Right lobe of liver (tissue), 6 donors: Measurements from ENCODE around the gene MYO1A. TPM values are rescaled to one million over a fixed set of nuclear protein-coding genes. Genes with fewer than 3 reads are reported as not detected.

ENCODE experiments used
- ATAC-seq, 4 donors: fragments of 200-7000 bp; cut with Tn5 transposase; one replicate each; pipeline ENCODE4 v1.9.1; 2020; ENCODE audit warnings: mild to moderate bottlenecking in 4 of 4, moderate library complexity in 4 of 4
- DNase-seq, 3 donors: peaks; one replicate each; pipeline ENCODE4 v3.0.0-alpha.2; 2020
- H3K27ac ChIP-seq, 3 donors: fragments of 200-600 bp; one replicate each; pipeline ENCODE4 v1.8.0; 2022
- H3K27me3 ChIP-seq, 2 donors: fragments of 200-600 bp; one replicate each; pipeline ENCODE4 v1.8.0; 2022
- H3K36me3 ChIP-seq, 4 donors: fragments of 200-600 bp; sonication (generic) in 1 of 4; one replicate each; pipeline versions ENCODE4 v1.5.1 to v1.8.0; 2017 to 2022; ENCODE audit warnings: control low read depth in 1 of 4
- H3K4me1 ChIP-seq, 4 donors: fragments of 200-600 bp; sonication (generic) in 1 of 4; one replicate each; pipeline versions ENCODE4 v1.5.1 to v1.8.0; 2017 to 2022; ENCODE audit warnings: control low read depth in 1 of 4
- H3K4me3 ChIP-seq, 3 donors: fragments of 200-600 bp; one replicate each; pipeline ENCODE4 v1.8.0; 2022
- H3K9me3 ChIP-seq, 4 donors: fragments of 200-600 bp; sonication (generic) in 1 of 4; one replicate each; pipeline versions ENCODE4 v1.5.1 to v1.8.0; 2017 to 2022; ENCODE audit warnings: control low read depth in 1 of 4
- CTCF ChIP-seq, 4 donors: fragments of 200-600 bp in 3 of 4; fragments of 450-650 bp in 1 of 4; IDR thresholded peaks; one replicate each; pipeline versions ENCODE4 v1.5.1 to v1.8.0; 2016 to 2022; ENCODE audit warnings: antibody characterized with exemption in 4 of 4, mild to moderate bottlenecking in 2 of 4
- POLR2A ChIP-seq: fragments of 450-650 bp; IDR thresholded peaks from one replicate; pipeline ENCODE4 v1.6.1; 2017; ENCODE audit warnings: antibody characterized with exemption, mild to moderate bottlenecking
- WGBS: methylation state at CpG from one replicate; pipeline ENCODE4 v1.1.6; 2018; ENCODE audit warnings: low coverage, low lambda C conversion rate; ENCODE audit not compliant: insufficient coverage; ENCODE audit errors: missing lambda C conversion rate; 5-methylcytosine and 5-hydroxymethylcytosine counted together
- intact Hi-C, 2 donors: fragments of 100-400 bp; cut with DNase I; formaldehyde crosslinking; loops; one replicate each; pipeline versions ENCODE4 v1.11.2 to v1.14.1; 2022
- total RNA-seq, 6 experiments: library from RNA; depleted of rRNA in 2 of 6; stranded (reverse); fragments of >200 nt in 2 of 6; fragmentation: NEBNext Ultra II Directional in 3 of 6; extraction: Animal tissue kit (Norgen Biotek cat#: 25700) in 3 of 6; gene quantifications; one replicate each; pipeline versions ENCODE4 v1.1.0 to v1.2.4, GENCODE V29; 2016 to 2023
- donor health status: DM: no; HTN: yes; CAD: no.
- donor health status: DM: no; HTN: no; CAD: no.
- donor health status: DM: no; HTN: no; CAD: no.
- donor health status: DM: no; HTN: yes; CAD: no.
- donor health status: DM: no; HTN: yes; CAD: no.

Gene MYO1A
- total RNA-seq, 6 experiments from 2014 or later = 0.27 to 1.9 (median 0.68) TPM; not detected in 1

GRCh38 chr12:57090924-57091637 is 41.2 kb upstream of the MYO1A start:
- DNase-seq = peak in 1 of 3 donors; percentile 62
- intact Hi-C loops = no loop called here

DNA sequence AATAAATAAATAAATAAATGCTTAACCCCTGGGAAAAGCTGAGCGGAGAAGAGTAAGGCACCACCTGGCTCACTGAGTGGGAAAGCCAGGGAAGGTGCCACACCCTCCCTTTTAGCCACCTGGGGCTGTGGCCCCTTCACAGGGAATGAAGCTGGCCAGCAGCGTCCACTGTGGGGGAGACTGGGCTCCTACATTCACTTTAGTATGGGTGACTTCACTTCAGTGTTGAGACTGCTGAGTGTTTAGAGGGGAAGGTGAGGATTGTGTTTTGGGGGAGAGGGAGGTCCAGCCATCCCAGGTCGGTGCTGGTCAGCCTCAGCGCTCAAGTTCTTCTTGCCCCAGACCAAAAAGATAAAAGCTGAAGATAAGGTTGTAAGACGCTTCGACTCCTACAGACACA is 40.6 kb upstream of the MYO1A start:
- WGBS = 38% methylated on average over 6 of the region's 6 CpGs
- DNase-seq (no peak), ATAC-seq (no peak)
- H3K36me3 ChIP-seq = peaks cover 0 to 33% (median 14%) of the 10 kb centered on the region in 4 donors
- peak overlapping the region in 2 of 3 donors; percentile 77 to 85 for H3K27ac ChIP-seq
- no peaks in the 10 kb centered on the region for H3K9me3 ChIP-seq
- H3K4me3 ChIP-seq = peak overlapping the region; percentile 80 to 93 (median 92)
- intact Hi-C loops = no loop called here
- TF ChIP-seq POLR2A (no peak), CTCF (IDR thresholded peaks at IDR 0.05) (no peak)
- H3K27me3 ChIP-seq = no peaks in the 10 kb centered on the region
- H3K4me1 ChIP-seq = peaks cover 0 to 20% (median 10%) of the 10 kb centered on the region in 4 donors

More at GRCh38 chr12:57090924-57091637, 41.2 kb upstream of the MYO1A start:
- ATAC-seq = no peak
- no peaks in the 10 kb centered on the region for H3K9me3 ChIP-seq
- peaks cover 0 to 20% (median 10%) of the 10 kb centered on the region in 4 donors for H3K4me1 ChIP-seq
- 40% methylated on average over 4 of the region's 22 CpGs for WGBS
- TF ChIP-seq CTCF (IDR thresholded peaks at IDR 0.05) (peak in 1 of 4 donors; percentile 13), POLR2A (no peak)
- H3K36me3 ChIP-seq = peaks cover 0 to 39% (median 14%) of the 10 kb centered on the region in 4 donors
- H3K27ac ChIP-seq = no peak overlapping the region
- H3K27me3 ChIP-seq = no peaks in the 10 kb centered on the region
- peak overlapping the region; percentile 80 to 93 (median 92) for H3K4me3 ChIP-seq

GRCh38 chr12:57089271-57090245 is 39.6 kb upstream of the MYO1A start:
- Histone ChIP-seq H3K9me3 (no peaks in the 10 kb centered on the region), H3K36me3 (peaks cover 0 to 25% (median 10%) of the 10 kb centered on the region in 4 donors), H3K27me3 (no peaks in the 10 kb centered on the region), H3K27ac (peak overlapping the region; percentile 77 to 87 (median 85)), H3K4me3 (peak overlapping the region; percentile 80 to 93 (median 92)), H3K4me1 (peaks cover 0 to 20% (median 10%) of the 10 kb centered on the region in 4 donors)
- peak; percentile 9 to 26 (median 17) for ATAC-seq
- peak; percentile 85 to 87 (median 86) for DNase-seq
- TF ChIP-seq POLR2A (peak; percentile 68), CTCF (IDR thresholded peaks at IDR 0.05) (no peak)
- intact Hi-C loops = no loop called here
- WGBS = 2% methylated on average over 25 of the region's 45 CpGs

GRCh38 chr12:57088354-57089270 is 38.7 kb upstream of the MYO1A start, which contains the start of gene NAB2:
Gene NAB2 (plus strand): TSS chr12:57089114. CDS start chr12:57089272, 158 bp downstream.
- no peaks in the 10 kb centered on the region for H3K9me3 ChIP-seq
- H3K27me3 ChIP-seq = no peaks in the 10 kb centered on the region
- H3K36me3 ChIP-seq = peaks cover 0 to 23% (median 10%) of the 10 kb centered on the region in 4 donors
- WGBS = 4% methylated on average over 28 of the region's 91 CpGs
- DNase-seq (peak; percentile 98 to 99 (median 99)), ATAC-seq (peak; percentile 70 to 86 (median 81))
- peak within 1 kb of the TSS; percentile 80 to 93 (median 92) for H3K4me3 ChIP-seq
- H3K4me1 ChIP-seq = peaks cover 0 to 20% (median 10%) of the 10 kb centered on the region in 4 donors
- intact Hi-C loops = no loop called here
- peak within 1 kb of the TSS; percentile 96 to 98 (median 98) for H3K27ac ChIP-seq
- TF ChIP-seq POLR2A (peak; percentile 67), CTCF (IDR thresholded peaks at IDR 0.05) (no peak)
